ENCODE results near the gene NTNG2. TPM values are rescaled to one million over a fixed set of nuclear protein-coding genes. Genes with fewer than 3 reads are reported as not detected.
A peak's percentile ranks its signal among the peaks of the same experiment; 100 is the strongest.

Gene NTNG2
- total and polyA plus RNA-seq, 2 of the 13 experiments (the other 11 are each of a cell fraction or from before 2014, with no cell fraction given) = 0.02 to 0.36 TPM

DNA sequence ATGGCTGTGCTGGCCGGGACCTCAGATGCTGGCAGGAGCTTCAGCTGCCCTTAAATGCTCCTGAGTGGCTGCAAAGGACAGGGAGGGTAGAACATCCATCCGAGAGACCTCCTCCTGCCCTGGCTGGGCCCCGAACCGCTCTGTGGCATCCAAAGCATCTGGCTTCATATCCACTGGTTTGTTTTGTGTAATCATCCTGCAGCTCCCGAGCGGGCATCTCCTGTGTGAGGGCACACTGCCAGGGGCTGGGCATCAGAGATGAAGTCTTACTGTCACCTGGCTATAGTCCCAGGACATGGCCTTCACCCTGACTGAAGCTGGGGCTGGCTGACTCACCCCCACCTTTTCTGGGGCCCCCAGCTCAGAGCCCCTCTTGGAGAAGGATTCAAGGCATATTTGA is 18.5 kb upstream of the NTNG2 start (continued):
- TF ChIP-seq TBX2 (CRISPR knock-in tag; IDR thresholded peaks at IDR 0.05; ENCODE audit: borderline replicate concordance) = no peak

DNA sequence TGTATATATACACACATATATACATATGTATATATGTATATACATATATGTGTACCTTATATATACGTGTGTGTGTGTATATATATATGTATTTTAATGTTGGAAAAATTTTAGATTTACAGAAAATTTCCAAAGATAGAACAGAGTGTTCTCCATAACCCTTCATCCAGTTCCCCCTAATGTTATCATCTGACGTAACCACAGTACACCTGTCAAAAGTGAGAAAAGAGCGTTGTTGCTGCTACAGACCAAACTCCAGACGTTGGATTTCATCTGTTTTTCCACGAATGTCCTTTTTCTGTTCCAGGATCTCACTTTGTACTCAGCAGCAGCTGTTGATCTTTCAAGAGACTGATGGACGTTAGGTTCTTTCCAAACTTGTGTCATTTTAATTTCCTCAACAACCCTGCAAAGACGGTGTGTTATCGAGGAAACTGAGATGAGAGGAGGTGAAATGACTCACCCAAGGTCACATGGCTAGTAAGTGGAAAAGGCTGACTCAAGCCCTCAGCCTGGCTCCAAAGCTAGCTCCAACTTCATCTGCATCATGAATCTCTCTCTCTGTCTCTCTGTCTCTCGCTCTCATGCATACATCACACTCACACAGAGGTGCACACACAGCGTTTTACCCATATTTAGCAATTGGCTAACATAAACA is 17.0 kb upstream of the NTNG2 start:
- Histone ChIP-seq H3K9ac (ENCODE audit: insufficient read depth, low read depth, low read length) (no peak overlapping the region), H3K36me3 (replicated peaks in 1 of 2; ENCODE audit: control insufficient read depth in 1 of 2, insufficient read depth in 2 of 2, low read length in 2 of 2) (no peaks in the 10 kb centered on the region), H3K27me3 (ENCODE audit: control insufficient read depth in 1 of 2, insufficient read depth in 2 of 2, low read length in 2 of 2) (peaks cover 3 to 47% of the 10 kb centered on the region in 2 experiments; a peak in 3 of 5 replicates), H3K4me3 (replicated peaks in 1 of 3; ENCODE audit: insufficient read depth in 1 of 3, low read depth in 2 of 3, low read length in 3 of 3) (no peak overlapping the region), H3K4me2 (ENCODE audit: low read depth, low read length) (no peak overlapping the region), H3K4me1 (ENCODE audit: insufficient read depth, low read length) (no peaks in the 10 kb centered on the region), H2AFZ (ENCODE audit: low read length) (no peak overlapping the region), H4K20me1 (ENCODE audit: insufficient read depth, low read length) (no peaks in the 10 kb centered on the region), H3K79me2 (ENCODE audit: insufficient read depth, low read length) (no peaks in the 10 kb centered on the region), H3K9me3 (ENCODE audit: low read length) (no peaks in the 10 kb centered on the region), H3K27ac (ENCODE audit: extremely low read length, insufficient read depth, low read length) (no peak overlapping the region)
- WGBS (ENCODE audit: low lambda C conversion rate) = 13% methylated on average over 10 of the region's 10 CpGs
- intact Hi-C loops (cut with micrococcal nuclease; ENCODE audit: unreplicated experiment) (no loop called here), in situ Hi-C loops (cut with HindIII; ENCODE audit: extremely low pct_ligation_motif_present, low pct_unique_long_range_greater_than_20kb) (no loop called here)
- FAIRE-seq (no peak), DNase-seq (ENCODE audit: low spot score) (no peak), ATAC-seq (no peak)
- CTCF ChIA-PET (ENCODE audit: low intra/inter-chr PET ratio, low total read pairs) = no interaction called here
- POLR2A ChIA-PET = no interaction called here
- no TSS peak for BruUV-seq (replicated peaks)
- TF ChIP-seq, protein P1, sequence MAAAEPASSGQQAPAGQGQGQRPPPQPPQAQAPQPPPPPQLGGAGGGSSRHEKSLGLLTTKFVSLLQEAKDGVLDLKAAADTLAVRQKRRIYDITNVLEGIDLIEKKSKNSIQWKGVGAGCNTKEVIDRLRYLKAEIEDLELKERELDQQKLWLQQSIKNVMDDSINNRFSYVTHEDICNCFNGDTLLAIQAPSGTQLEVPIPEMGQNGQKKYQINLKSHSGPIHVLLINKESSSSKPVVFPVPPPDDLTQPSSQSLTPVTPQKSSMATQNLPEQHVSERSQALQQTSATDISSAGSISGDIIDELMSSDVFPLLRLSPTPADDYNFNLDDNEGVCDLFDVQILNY (CRISPR knock-in tag; conservative IDR thresholded peaks at IDR 0.05) = no peak
- no peak for TF ChIP-seq KMT2A (CRISPR knock-in tag; IDR thresholded peaks at IDR 0.05)
- no peak for TF ChIP-seq ZNF646 (CRISPR knock-in tag; IDR thresholded peaks at IDR 0.05)
- TF ChIP-seq, protein P2, sequence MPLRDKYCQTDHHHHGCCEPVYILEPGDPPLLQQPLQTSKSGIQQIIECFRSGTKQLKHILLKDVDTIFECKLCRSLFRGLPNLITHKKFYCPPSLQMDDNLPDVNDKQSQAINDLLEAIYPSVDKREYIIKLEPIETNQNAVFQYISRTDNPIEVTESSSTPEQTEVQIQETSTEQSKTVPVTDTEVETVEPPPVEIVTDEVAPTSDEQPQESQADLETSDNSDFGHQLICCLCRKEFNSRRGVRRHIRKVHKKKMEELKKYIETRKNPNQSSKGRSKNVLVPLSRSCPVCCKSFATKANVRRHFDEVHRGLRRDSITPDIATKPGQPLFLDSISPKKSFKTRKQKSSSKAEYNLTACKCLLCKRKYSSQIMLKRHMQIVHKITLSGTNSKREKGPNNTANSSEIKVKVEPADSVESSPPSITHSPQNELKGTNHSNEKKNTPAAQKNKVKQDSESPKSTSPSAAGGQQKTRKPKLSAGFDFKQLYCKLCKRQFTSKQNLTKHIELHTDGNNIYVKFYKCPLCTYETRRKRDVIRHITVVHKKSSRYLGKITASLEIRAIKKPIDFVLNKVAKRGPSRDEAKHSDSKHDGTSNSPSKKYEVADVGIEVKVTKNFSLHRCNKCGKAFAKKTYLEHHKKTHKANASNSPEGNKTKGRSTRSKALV (CRISPR knock-in tag; IDR thresholded peaks at IDR 0.05) = no peak
- TF ChIP-seq RBAK (CRISPR knock-in tag; IDR thresholded peaks at IDR 0.05) = no peak
- TF ChIP-seq ZBTB4 (CRISPR knock-in tag; IDR thresholded peaks at IDR 0.05; ENCODE audit: borderline replicate concordance) = no peak
- TF ChIP-seq FOSL2 (CRISPR knock-in tag; IDR thresholded peaks at IDR 0.05) = peak; percentile 42; the same call in 1 of the 2 replicates

Data from HepG2 (cell line).